NCI-H82 (cell line): ENCODE data around the gene CT47C1.
"Not testable (repeated sequence)": the region's sequence is repeated elsewhere in the genome, so short reads cannot be mapped to it uniquely, and the experiment has no call there.

Experiments
- DNase-seq: peaks from one replicate; lab custom pipeline; 2025; lab: John Stamatoyannopoulos, UW

CT47C1 gene

DNA sequence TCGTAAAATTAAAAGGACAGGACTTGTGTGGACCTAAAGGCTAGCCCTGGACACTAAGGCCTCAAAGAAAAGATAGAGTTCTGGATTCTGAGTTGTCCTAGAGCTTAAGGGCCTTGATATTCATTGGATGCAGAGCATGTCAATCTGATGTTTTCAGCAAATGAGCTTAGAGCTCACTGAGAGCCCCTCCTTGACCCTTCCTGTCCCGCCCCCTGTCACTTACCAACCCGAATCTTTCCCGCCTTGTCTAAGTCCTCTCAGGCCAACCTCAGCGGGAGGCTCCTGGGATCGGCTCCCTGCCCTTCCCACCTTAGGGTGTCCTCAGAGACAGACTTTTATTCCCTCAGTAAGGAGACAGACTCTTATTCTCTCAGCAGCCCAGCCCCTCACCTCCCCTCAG is at the start of gene CT47C1:
TSS of gene CT47C1 (plus strand) at position 250 of the 400 bp plus-strand sequence. CDS start 233 bp downstream, outside the sequence.
- DNase-seq: no peak

DNA sequence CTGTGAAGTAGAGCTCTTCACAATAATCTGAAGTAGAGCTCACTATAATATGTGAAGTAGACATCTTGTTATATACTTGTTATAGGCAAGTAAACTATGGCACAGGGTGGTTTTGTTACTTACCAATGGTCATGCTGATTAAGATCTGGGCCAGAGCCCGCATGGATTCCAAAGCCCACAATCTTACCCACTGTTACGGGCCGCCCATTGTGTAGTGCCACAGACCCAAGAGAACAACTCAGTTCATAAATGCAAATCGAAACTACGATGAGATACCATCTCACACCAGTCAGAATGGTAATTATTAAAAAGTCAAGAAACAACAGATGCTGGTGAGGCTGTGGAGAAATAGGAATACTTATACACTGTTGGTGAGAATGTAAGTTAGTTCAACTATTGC is 46.9 kb upstream of the CT47C1 start:
- no peak for DNase-seq

DNA sequence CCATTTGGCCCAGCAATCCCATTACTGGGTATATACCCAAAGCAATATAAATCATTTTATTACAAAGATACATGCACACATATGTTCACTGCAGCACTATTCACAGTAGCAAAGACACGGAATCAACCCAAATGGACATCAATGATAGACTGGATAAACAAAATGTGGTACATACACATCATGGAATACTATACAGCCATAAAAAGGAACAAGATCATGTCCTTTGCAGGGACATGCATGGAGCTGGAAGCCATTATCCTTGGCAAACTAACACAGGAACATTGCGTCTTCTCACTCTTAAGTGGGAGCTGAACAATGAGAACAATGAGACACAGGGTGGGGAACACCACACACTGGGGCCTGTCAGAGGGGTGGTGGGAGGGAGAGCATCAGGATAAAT is 46.4 kb upstream of the CT47C1 start:
- DNase-seq: not testable (repeated sequence)

DNA sequence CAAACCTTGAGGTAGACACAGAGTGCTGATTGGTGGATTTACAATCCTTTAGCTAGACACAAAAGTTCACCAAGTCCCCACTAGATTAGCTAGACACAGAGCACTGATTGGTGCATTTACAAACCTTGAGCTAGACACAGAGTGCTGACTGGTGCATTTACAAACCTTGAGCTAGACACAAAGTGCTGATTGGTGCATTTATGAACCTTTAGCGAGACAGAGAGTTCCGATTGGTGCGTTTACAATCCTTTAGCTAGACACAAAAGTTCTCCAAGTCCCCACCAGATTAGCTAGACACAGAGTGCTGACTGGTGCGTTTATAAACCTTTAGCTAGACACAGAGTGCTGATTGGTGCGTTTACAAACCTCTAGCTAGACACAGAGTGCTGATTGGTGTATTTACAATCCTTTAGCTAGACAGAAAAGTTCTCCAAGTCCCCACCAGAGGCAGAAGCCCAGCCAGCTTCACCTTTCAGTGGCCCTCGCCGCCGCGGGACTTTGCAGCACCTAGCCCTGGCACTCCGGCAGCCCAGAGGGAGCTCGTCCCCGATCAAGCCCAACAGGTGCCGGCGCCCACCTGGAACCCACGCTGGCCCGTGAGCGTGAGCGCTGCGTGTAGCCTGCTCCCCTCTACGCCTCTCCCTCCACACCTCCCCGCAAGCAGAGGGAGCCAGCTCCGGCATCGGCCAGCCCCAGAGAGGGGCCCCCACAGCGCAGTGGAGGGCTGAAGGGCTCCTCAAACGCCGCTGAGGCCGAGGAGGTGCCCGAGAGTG is 44.6 kb upstream of the CT47C1 start:
- not testable (repeated sequence) for DNase-seq

DNA sequence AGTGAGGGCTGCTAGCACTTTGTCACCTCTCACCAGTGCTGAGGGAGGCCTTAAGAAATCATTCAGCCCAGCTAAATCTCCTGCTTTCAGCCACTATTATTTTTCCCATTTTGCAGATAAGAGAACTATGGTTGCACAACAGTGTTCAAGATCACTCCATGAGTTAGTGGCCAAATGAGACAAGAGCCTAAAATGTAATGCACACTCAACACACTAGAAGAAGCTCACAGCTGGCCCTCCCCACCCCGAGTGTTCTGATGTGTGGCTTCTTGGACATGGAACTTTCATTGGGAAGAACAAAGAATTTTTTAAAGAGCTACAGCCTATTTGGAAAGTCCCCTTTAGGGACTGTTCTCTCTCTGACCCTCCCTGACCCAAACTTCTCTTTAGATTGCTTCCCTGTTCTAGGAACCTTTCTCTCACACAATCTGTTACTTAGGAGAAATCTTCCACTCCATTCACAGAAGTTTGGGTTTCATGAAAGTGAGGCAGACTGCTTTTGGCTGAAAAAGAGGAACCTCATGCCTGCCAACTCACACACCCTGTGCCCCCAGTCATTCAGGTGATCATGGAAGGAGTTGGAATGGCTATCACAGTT is 44.0 kb upstream of the CT47C1 start:
- DNase-seq: no peak

DNA sequence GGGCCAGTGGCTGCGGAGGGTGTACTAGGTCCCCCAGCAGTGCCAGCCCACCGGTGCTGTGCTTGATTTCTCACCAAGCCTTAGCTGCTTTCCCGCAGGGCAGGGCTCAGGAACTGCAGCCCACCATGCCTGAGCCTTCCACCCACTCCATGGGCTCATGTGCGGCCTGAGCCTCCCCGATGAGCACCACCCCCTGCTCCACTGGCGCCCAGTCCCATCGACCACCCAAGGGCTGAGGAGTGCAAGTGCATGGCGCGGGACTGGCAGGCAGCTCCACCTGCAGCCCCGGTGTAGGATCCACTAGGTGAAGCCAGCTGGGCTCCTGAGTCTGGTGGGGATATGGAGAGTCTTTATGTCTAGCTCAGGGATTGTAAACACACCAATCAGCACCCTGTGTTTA is 43.1 kb upstream of the CT47C1 start:
- not testable (repeated sequence) for DNase-seq

DNA sequence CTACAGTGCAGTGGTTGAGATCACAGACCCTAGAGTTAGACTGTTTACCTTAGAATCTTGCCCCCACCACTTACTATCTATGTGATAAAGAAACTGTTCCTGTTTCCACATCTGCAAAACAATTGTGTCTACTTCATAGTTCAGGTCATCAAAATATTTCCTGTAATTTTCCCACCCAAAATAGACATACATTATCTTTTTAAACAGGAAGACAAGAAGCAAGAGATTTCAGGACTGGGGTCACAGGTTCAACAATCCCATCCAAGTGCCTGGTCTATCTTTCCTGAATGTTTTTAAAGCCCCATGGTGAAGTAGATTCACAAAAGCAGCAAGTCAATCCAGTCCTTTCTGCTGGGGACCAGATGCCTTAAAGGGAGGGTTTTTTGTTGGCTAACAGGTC is 41.8 kb upstream of the CT47C1 start:
- no peak for DNase-seq

DNA sequence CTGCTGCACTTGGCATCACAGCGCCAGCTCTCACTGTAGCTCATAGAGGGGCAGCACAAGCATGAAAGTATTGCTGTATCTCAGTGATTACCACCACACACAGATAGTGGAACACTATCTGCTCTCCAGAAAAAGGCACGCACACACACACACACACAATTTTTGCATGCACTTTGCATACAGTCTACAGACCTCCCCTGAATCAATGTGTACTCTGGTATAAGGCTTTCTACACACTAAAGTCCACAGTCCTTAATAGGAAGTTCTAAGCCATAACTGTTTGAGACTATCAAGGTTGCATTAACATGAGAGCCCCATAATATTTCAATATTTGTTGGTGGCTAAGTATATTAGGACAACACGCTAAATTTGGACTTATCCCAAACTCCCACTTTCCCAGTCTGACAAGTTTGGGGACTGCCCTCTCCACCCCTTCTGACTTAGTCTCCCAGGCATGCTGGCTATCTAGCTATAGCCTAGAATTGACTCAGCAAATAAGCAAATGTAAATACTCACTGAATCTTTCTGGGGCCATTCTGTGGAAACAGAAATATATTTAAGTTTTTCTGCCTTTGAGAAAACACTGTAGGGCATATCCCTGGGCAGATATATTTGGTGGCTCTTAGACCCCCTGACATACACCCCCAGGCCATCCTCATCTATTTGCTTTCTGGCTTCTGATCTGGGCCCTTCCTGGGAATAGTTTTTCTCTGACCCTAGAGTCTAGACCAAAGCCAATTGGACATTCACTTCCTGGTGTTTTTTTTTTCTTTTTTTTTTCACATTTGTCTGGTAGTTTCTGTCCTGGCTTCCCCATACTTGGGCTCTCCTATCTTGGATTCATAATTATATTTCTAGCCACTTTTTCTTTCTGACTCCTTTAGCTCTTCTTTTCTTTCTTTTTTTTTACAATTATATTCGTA is 36.4 kb upstream of the CT47C1 start:
- DNase-seq: no peak

DNA sequence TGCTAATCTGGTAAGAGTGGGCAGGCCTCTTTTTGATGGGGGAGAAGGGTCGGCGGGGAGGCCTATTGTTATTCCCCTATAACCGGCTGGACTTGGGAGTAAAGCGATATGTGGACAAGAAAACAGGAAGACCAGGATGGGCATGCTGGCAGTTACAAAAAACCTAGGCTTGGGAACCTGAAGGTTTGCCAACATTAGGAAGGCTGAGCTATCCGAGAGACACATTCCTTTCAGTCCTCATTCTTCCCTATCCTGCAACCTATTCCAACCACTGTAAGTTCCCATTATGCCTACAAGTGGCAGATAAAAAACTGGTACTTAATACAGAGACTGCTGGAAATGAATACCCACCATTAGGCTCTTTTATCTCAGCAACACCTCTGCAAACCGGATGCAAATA is 32.4 kb upstream of the CT47C1 start:
- no peak for DNase-seq

DNA sequence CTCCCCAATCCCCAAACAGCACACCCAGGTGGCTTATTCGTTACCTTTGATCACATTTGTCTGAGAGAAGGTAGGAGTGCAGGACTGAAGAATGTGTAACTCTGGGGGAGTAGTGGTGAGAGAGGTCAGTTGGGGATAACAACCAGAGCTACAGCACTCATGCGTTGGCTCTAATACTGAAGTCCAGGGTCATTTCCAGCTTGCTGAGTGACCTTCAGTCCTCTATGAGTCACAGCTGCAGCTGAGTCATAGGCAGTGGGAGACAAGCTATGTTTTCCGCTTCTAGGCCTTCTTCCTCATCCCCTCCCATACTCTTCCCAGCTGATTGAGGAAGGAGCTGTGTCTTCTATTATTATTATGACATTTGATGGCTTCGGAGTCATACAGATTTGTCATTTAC is 31.6 kb upstream of the CT47C1 start:
- no peak for DNase-seq

DNA sequence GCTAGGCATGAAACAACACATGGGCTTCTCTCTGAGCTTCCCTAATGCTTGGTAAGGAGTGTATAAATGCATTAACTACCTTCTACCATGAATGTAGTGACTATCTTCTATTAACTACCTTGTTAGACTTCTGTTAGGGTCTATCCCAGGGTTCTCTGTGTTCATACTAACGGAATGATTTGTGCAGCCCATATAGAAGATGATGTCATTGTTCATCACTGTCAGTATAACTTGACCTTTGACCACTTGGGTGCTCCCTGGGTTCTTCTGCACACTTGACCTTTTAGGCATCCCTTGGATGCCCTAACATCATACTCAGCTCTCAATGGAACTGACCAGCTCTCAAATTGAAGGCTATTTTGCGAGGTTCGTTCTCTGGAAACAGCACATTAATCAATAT is 30.8 kb upstream of the CT47C1 start:
- DNase-seq: no peak

DNA sequence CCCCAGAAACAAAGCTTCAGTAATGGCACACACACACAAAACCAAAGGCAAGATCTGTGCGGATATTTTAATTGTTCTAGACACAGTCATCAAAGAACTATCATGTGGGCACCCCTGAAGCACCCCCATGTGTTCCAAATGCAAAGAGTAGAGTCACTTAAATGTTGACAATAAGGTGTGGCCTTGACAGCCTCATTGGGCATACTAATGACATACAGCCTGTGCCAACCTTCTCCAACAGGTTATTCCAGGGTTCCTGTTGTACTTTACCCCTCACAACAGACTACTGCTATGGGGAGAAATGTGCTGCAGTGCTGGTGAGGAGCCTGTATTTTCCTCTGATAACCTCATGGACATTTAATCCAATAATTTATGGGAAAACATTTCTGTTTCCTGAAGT is 29.8 kb upstream of the CT47C1 start:
- DNase-seq: no peak

DNA sequence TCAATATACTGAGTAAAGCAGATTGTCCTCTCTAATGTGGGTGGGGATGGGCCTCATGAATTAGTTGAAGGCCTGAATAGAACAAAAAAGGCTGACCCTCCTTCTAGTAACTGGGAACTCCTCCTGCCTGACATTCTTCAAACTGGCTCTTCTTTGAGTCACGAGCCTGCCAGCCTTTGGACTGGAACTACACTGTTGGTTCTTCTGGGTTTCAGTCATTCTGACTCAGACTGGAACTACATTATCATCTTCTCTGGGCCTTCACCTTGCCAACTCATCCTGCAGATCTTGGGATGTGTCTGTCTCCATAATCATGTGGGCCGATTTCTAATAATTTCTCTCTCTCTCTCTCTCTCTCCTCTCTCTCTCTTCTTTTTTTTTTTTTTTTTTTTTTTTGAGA is 26.9 kb upstream of the CT47C1 start:
- DNase-seq: no peak

DNA sequence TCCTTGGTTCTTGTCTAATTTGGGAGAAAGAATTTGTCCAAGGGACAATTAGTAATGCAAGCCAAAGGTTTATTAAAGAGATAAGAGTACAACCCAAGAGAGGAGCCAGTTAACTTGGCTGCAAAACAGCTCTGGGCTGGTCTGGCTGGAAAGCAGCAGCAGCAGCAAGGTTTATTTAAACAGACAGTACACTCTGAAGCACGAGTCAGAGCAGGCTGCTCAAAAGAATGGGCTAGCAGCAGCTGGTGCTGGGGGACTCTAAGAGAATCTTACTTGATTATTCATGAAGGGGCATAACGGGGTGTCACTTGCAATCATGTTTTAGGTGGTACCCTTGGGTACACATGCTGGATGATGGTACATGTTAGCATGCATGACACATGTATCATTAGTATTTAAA is 17.1 kb upstream of the CT47C1 start:
- DNase-seq: no peak

DNA sequence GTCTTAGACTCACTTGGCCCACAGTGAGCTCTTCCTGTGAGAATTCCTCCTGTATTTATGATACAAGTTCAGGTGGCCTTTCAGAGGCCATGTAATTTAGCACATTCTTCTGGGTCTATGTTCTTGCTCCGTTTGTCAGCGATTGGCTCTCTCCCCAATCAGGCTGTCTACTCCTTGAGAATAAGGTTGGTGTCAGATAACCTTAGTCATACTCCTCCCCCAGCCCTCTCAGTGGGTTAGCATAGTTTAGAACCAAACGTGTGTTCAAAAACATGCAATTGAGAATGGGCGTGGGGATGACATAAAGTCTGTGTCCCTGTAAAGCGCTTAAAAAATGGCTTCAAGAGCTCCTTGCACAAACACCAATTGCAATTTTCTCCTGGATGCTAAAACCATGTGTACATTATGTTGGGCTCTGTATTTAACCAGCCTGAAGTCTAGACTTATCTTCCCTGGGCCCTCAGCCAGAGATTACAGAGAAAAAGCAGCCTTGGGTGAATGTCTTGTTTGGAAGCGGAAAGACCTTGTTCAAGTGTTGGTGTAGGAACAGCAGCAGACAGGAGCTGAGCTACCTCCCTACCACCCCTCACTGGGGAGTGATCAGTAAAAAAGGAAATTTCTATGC is 9.9 kb upstream of the CT47C1 start:
- DNase-seq: no peak

DNA sequence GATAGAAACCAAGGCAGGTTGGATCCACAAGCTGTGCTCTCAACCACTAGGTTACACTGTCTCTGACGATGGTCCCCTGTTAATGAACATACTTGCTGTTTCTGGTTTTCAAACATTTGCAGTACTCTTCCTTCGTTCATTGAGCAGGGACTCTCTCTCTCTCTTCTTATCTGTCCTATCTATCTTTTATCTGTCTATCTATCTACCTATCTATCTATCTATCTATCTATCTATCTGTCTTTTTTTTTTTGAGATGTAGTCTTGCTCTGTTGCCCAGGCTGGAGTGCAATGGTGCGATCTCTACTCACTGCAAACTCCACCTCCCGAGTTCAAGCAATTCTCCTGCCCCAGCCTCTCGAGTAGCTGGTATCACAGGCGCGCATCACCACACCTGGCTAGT is 9.4 kb upstream of the CT47C1 start:
- no peak for DNase-seq

DNA sequence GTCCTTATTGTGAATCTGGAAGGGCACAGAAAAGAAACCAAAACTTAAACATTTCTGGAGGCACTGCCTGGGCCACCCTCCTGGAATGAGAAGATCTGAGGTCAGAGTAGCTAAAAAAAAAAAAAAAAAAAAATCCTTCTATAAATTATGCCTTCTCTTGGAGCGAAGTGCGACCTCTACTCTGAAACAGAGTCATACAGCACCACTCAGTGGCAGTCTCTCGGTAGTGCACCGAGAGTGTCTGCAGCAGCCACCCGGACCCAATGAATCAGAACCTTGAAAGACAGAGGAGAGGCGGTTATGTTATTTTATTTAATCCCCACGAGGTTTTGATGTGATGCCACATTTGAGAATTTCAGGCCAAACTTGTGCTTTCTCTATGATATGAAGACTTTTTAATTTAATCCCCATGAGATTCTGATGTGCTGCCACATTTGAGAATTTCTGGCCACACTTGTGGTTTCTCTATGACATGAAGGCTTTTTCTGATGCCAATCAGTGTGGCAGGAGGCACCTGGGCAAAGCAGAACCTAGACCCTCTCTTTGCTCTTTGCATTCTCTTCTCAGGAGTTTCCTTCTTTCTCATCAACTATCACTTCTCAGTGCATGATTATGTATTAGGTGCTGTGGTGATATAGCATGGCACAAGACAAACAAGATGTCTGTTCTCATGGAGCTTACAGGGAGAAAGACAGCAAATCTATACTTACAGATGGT is 5.6 kb upstream of the CT47C1 start:
- DNase-seq: peak; percentile 50

DNA sequence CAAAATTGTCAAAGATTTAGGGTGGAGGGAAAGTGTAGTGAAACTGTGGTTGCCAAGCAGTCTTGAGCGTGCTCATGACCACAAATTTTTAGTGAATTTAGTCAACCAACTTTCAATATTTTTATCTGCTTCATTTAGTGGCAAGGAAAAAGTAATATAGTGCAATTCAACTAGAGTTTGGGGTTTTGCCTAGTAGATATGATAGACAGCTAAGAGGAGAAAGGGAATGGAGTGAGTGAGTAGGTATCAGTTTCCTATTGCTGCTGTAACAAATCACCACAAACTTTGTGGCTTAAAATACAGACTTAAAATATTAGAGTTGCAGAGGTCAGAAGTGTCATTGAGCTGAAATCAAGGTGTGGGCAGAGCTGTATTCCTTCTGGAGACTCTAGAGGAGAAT is 3.7 kb upstream of the CT47C1 start:
- DNase-seq: no peak

DNA sequence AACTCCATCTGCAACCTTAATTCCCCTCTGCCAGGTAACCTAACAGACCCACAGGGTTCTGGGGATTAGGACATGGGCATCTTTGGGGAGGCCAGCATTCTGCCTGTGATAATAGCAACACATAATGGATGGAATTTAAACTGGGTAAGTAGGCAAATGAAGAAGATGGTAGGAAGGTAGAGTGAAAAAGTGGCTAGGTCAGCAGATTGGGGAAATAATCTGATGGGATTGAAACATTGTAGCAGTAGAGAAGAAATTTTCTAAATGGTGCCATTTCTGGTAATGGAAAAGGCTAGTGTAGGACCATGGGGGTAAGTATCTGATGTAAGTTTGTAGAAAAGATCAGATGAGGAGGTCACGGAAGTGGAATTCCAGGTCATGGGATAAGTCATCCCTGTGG is 3.0 kb upstream of the CT47C1 start:
- DNase-seq: no peak

DNA sequence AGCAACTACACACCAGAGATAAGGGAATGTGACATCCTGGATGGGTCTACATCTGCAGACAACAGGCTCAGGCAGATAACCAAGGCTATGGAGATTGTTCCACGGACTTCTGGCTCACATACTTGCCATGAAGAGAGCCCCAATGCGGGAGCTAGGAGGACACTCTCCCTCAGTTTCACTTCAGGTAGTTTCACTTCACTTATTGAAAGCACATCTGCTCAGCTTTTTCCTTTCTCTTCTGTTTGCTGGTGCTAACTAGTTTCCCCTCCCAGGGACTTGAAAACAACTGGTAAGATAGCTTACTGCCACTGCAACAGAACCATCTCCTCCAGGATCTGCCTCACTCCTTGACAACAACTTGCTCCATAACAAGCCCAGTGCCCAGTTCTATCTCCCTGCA is 1.4 kb upstream of the CT47C1 start:
- no peak for DNase-seq

DNA sequence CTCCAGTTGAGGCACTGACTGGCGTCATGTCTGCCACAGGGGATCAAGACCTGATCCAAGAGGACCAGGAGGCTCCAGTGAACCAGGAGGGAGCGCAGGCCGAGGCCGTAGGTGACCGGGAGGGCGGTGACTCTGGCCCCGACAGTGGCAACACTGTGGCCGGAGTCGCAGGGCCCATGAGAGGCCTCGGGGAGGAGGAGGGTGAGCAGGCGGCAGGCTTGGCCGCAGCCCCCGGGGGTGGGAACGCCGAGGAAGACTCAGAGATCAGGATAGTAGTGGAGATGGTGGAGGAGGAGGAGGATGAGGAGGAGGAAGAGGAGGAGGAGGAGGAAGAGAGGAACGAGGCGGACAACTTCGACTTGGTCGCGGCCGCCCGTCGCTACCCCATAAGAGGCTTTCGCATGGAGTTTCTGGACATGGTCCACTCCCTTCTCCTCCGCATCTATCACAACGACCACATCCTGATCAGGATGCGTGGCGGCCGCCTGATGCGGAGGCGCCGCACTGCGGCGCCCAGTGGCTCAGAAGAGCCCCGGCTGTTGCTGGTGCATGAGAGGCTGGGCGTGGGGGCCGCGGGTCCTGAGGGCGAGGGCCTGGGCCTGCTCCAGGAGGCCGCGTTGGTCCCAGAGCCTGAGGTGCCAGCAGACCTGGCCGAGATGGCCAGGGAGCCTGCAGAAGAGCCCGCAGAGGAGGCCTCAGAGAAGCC is 560 bp downstream of the CT47C1 start:
- DNase-seq: no peak
